HG03139 (cell line): ENCODE measurements around the gene CORO2A.
"Not testable (repeated sequence)": the region's sequence is repeated elsewhere in the genome, so short reads cannot be mapped to it uniquely, and the experiment has no call there.

Experiments used
- ATAC-seq: cut with Tn5 transposase; IDR thresholded peaks from one replicate; pipeline ENCODE4 v1.9.1; 2021; ENCODE audit not compliant: unreplicated experiment

CORO2A gene

GRCh38 chr9:98142925-98143481 lies 49.4 kb downstream of the CORO2A start:
- ATAC-seq = no peak

DNA sequence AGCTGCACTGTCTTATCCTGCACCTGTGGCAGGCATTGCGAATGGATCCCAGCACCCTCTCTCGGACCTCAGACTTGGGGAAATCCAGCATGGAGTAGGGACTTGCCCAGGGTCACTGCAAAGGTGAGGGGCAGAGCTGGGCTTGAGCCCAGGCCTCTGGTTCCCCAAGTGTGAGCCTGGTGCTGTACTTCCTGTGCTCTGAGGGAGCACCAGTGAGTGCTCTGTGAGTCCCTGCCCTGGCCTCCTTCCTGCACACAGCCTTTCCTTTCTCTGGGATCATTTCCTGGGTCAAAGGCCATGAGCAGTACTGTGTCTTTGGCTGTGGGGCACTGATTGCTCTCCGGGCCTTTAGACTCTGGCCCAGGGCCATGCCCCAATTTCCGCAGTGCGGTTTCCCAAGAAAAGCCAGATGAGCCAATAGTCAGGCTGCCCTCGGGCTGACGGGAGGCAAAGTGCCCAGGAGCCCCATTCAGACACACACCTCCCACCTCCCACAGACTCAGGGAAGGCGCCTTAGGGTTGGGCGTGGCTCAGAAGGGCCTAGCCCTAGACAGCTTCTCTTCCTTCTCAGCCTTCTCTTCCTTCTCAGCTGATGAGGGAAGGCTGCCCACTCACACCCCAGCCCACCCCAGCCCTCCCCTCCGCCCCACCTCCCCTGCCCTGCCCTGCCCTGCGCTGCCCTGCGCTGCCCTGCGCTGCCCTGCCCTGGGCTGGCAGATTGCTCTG lies 50.1 kb downstream of the CORO2A start:
- ATAC-seq = no peak

- ATAC-seq = no peak
Observed at GRCh38 chr9:98140503-98140902, 51.9 kb downstream of the CORO2A start.

DNA sequence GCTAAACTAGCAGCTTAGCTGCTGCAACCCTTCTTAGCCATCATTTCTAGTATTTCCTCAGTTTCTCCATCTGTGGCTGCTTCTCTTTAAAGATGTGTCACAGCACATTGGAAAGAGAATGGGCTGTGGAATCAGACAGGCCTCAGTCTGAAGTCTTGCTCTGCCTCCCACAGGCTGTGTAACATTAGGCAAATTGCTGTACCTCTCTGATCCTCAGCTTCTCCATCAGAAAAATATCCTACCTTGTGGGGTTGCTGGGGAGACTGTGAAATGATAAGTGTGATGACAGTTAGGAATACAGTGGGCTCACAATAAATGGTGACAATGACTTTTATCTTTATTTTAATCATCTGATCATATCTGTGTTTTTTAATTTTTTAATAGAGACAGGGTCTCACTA lies 55.9 kb downstream of the CORO2A start:
- ATAC-seq = no peak

- ATAC-seq = no peak
Observed at GRCh38 chr9:98135938-98136337, 56.5 kb downstream of the CORO2A start.

DNA sequence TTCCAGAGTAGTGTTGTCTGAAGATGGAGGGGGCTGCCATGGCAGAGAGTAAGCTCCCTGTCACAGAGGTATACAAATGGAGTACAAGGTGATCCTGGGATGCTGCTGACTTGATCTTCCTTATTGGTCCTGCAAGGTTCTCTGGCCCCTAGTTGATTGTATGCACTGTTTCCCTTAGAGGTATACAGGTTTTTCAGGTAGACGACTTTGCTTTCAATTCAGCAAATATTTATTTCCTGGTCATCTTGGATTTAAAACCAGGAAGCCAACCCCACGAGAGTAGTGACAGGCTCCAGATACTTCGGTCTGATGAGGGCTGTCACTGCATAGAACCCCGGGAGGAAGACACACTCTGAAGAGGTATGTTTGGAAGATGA lies 56.9 kb downstream of the CORO2A start:
- ATAC-seq = no peak

GRCh38 chr9:98134702-98135557 lies 57.5 kb downstream of the CORO2A start:
- ATAC-seq = no peak

GRCh38 chr9:98132806-98133631 lies 59.4 kb downstream of the CORO2A start:
- ATAC-seq = no peak

GRCh38 chr9:98132158-98132557 lies 60.3 kb downstream of the CORO2A start:
- ATAC-seq = no peak

DNA sequence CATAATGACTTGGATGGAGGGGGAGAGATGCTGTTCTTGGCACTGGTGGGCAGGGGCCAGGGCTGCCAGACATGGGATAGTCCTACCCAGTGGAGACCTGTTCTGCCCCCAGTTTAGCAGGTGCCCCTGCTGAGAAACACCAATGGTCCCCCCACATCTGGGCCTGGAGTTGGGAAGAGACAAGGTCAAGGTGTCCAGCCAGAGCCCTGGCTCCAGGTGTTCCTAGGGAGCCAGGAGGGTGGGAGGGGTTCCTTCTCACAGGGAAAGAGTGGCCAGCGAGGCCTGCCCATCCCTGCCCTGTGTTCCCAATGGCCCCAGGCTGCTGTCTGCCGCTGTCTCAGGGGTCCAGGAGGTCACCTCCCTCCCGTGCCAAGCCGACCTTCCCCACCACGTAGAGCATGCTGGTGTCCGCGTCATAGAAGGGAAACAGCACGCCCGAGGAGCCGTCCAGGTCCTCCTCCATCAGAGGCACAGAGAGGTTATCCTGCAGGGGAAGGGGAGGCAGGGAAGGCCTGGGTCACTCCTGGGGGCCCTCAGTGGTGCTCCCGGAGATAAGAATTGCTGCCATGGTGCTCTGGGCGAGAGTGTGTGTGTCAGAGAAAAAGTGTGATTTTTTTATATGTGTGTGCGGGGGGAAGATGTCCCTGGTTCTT lies 61.7 kb downstream of the CORO2A start:
- ATAC-seq = no peak

DNA sequence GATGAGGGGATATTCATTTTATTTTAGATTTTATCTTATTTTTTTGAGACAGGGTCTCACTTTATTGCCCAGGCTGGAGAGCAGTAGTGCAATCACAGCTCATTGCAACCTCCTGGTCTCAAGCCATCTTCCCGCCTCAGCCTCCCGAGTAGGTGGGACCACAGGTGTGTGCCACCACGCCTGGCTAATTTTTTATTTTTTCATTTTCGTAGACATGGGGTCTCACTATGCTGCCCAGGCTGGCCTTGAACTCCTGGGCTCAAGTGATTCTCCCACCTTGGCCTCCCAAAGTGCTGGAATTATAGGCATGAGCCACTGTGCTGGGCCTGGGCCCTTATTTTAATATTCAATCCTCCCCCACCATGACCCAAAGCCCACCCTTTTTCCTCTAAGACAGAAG lies 62.4 kb downstream of the CORO2A start:
- ATAC-seq = not testable (repeated sequence)

GRCh38 chr9:98129451-98129881 lies 63.0 kb downstream of the CORO2A start:
- ATAC-seq = peak; percentile 86

DNA sequence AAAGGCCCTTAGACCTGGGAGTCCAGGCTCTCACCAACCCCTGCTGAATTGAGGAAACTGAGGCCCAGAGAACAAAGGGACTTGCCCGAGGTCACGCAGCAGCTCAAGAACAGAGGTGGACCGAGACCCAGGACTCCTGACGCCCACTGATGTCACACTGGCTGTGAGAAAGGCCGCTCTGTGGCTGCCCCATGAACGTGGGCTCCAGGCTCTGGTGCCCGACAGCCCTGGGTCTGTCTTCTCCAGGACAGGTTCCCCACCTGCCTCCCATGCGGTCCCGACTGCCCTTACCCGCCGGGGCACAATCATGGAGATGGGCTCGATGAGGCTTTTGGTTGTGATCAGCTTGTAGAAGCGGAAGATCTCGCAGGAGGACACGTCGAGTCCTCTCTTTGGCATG lies 64.1 kb downstream of the CORO2A start:
- no peak for ATAC-seq

DNA sequence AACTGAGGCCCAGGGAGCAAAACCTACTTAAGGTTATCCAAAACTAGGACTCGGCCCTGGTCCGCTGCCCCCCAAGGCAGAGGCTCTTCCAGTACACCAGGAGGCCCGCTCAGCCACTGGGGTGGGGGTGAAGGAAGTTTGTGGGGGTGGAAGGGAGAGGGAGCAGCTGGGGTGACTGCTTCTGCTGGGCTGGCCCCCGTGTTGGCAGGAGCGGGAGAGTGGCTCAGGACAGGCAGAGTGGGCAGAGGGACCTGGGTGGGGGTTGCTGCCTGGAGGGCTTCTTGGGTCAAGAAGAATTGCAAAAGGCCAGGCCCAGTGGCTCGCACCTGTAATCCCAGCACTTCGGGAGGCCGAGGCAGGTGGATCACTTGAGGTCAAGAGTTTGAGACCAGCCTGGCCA lies 65.2 kb downstream of the CORO2A start:
- no peak for ATAC-seq

DNA sequence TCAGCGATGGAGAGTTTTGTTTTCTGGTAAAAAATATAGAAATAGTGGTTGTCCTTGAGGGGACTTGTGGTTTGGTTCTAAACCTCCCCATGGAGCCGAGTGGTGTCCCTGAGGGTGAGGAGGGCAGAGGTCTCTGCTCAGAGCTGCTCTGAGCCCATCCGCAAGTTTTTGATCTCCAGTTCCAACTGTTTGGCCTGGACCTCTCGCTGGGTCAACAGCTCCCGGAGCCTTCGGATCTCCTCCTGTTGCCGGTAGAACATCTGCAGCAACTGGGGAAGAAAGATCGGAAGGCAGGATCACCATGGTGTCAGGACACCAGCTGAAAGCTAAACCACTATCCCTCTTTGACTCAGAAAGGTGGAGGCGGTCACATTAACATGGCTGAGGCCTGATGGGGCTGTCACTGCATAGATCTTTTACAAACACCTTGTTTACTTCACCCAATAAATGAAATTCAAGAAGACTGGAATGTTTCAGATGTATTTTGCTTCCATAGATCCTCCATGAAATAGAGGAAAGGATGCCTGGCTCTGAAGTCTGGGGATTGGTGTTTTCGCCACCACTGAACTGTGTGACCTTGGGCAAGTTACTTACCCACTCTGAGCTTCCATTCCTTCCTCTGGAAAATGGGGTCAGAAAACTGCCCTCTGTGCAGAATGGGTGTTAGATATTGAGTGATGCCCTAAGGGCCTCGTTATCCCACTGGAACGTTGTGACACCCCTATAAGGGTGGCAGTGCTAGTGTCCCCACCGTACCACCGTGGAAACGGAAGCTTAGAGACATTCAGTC lies 67.6 kb downstream of the CORO2A start:
- ATAC-seq = no peak

GRCh38 chr9:98124091-98124490 lies 68.3 kb downstream of the CORO2A start:
- not testable (repeated sequence) for ATAC-seq

GRCh38 chr9:98121058-98121457 lies 71.4 kb downstream of the CORO2A start:
- no peak for ATAC-seq

DNA sequence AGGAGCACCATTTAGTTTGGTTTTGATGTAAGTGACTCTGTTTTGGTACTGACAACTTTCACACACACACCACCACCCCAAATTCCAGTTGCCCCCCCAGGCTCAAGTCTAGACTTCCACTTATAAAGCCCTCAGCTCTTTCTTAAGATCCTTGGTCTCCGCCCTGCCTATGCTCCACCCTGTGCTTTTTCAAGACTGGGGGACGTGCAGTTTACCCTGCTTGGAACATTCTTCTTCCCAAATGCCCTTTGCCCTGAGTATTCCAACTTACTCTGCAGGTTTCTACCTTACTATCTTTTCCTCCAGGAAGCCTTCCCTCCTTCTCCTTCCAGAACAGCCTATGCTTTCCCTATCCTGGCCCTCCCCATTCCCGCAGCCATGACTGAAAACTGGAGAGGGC lies 72.0 kb downstream of the CORO2A start:
- ATAC-seq = no peak

- no peak for ATAC-seq
Observed at GRCh38 chr9:98118640-98119601, 73.5 kb downstream of the CORO2A start, which contains the start of gene TRIM14. TSS of gene TRIM14 (minus strand) at chr9:98119222. CDS start at chr9:98119188, 34 bp downstream.
